Loucy (cell line): ENCODE results near the gene OCLN.

ENCODE experiments used
- EZH2phosphoT487 ChIP-seq: fragments of 200-600 bp; IDR thresholded peaks from 2 replicates; pipeline ENCODE4 v1.6.1; 2018; ENCODE audit warnings: antibody characterized with exemption, mild to moderate bottlenecking, moderate library complexity, borderline replicate concordance
- TF ChIP-seq, protein P1 (sequence below): fragments of 200-600 bp; sonication (generic); conservative IDR thresholded peaks from 2 replicates; pipeline ENCODE4 v1.5.1; 2014; ENCODE audit warnings: mild to moderate bottlenecking, antibody characterized with exemption, low read length

DNA sequence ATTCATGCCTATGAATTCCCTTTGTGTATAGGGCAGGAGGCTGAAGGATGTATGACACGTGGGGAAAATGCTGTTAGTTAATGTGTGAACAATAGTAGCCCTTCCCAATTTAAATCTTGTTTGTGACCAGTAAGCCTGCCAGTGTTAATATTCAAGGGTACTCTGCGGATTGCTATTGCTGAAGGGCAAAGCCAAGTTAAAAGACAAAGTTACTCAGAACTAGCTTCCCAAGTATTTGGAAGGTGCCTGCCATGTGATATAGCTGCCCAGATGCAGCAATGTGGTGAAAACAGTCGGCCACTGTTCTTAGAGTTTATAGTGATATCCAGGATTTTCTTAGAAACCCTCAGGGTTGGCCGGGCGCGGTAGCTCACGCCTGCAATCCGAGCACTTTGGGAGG is 43.1 kb upstream of the OCLN start:
- TF ChIP-seq, protein P1, sequence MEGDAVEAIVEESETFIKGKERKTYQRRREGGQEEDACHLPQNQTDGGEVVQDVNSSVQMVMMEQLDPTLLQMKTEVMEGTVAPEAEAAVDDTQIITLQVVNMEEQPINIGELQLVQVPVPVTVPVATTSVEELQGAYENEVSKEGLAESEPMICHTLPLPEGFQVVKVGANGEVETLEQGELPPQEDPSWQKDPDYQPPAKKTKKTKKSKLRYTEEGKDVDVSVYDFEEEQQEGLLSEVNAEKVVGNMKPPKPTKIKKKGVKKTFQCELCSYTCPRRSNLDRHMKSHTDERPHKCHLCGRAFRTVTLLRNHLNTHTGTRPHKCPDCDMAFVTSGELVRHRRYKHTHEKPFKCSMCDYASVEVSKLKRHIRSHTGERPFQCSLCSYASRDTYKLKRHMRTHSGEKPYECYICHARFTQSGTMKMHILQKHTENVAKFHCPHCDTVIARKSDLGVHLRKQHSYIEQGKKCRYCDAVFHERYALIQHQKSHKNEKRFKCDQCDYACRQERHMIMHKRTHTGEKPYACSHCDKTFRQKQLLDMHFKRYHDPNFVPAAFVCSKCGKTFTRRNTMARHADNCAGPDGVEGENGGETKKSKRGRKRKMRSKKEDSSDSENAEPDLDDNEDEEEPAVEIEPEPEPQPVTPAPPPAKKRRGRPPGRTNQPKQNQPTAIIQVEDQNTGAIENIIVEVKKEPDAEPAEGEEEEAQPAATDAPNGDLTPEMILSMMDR: no peak
- TF ChIP-seq EZH2phosphoT487: no peak
